ENCODE measurements around the gene PNPLA7.
"Not testable (repeated sequence)": the region's sequence is repeated elsewhere in the genome, so short reads cannot be mapped to it uniquely, and the experiment has no call there.

PNPLA7 gene

GRCh38 chr9:137550231-137550621, at the start of gene PNPLA7:
TSS of gene PNPLA7 (minus strand) at chr9:137550402. CDS start at chr9:137550197, 205 bp downstream.
- DNase-seq (ENCODE audit: low spot score), result peak; percentile 80

- DNase-seq (ENCODE audit: low spot score), result no peak
Observed at GRCh38 chr9:137598943-137599342, 48.7 kb upstream of the PNPLA7 start.

GRCh38 chr9:137596577-137596976, 46.4 kb upstream of the PNPLA7 start:
- DNase-seq (ENCODE audit: low spot score), result not testable (repeated sequence)

GRCh38 chr9:137593176-137593575, 43.0 kb upstream of the PNPLA7 start:
- no peak for DNase-seq (ENCODE audit: low spot score)

- no peak for DNase-seq (ENCODE audit: low spot score)
Observed at GRCh38 chr9:137592767-137593166, 42.6 kb upstream of the PNPLA7 start.

GRCh38 chr9:137590469-137591383, 40.5 kb upstream of the PNPLA7 start, which contains the start of gene ZMYND19:
TSS of gene ZMYND19 (minus strand) at chr9:137590512. CDS start at chr9:137590263, 249 bp downstream.
- DNase-seq (ENCODE audit: low spot score), result peak; percentile 95

- DNase-seq (ENCODE audit: low spot score), result no peak
Observed at GRCh38 chr9:137590123-137590468, 39.9 kb upstream of the PNPLA7 start.

- DNase-seq (ENCODE audit: low spot score), result no peak
Observed at GRCh38 chr9:137589441-137590122, 39.4 kb upstream of the PNPLA7 start.

- DNase-seq (ENCODE audit: low spot score), result no peak
Observed at GRCh38 chr9:137588891-137589290, 38.7 kb upstream of the PNPLA7 start.

- DNase-seq (ENCODE audit: low spot score), result no peak
Observed at GRCh38 chr9:137588311-137588710, 38.1 kb upstream of the PNPLA7 start.

- no peak for DNase-seq (ENCODE audit: low spot score)
Observed at GRCh38 chr9:137586854-137587253, 36.7 kb upstream of the PNPLA7 start.

- no peak for DNase-seq (ENCODE audit: low spot score)
Observed at GRCh38 chr9:137583957-137584356, 33.8 kb upstream of the PNPLA7 start.

- no peak for DNase-seq (ENCODE audit: low spot score)
Observed at GRCh38 chr9:137583347-137583746, 33.1 kb upstream of the PNPLA7 start.

- DNase-seq (ENCODE audit: low spot score), result peak; percentile 43
Observed at GRCh38 chr9:137582286-137582860, 32.2 kb upstream of the PNPLA7 start.

- DNase-seq (ENCODE audit: low spot score), result no peak
Observed at GRCh38 chr9:137581361-137582285, 31.4 kb upstream of the PNPLA7 start.

- DNase-seq (ENCODE audit: low spot score), result no peak
Observed at GRCh38 chr9:137580954-137581322, 30.7 kb upstream of the PNPLA7 start.

GRCh38 chr9:137580209-137580953, 30.2 kb upstream of the PNPLA7 start:
- no peak for DNase-seq (ENCODE audit: low spot score)

- DNase-seq (ENCODE audit: low spot score), result no peak
Observed at GRCh38 chr9:137579259-137579604, 29.0 kb upstream of the PNPLA7 start.

GRCh38 chr9:137578518-137579258, 28.5 kb upstream of the PNPLA7 start, which contains the start of gene DPH7:
TSS of gene DPH7 (minus strand) at chr9:137578925. CDS start at chr9:137578777, 148 bp downstream.
- peak; percentile 98 for DNase-seq (ENCODE audit: low spot score)

GRCh38 chr9:137575716-137576411, 25.7 kb upstream of the PNPLA7 start:
- no peak for DNase-seq (ENCODE audit: low spot score)

All from RKO (cell line).